ENCODE measurements around the gene NPEPL1.
"Not testable (repeated sequence)": the region's sequence is repeated elsewhere in the genome, so short reads cannot be mapped to it uniquely, and the experiment has no call there.

The NPEPL1 gene

DNA sequence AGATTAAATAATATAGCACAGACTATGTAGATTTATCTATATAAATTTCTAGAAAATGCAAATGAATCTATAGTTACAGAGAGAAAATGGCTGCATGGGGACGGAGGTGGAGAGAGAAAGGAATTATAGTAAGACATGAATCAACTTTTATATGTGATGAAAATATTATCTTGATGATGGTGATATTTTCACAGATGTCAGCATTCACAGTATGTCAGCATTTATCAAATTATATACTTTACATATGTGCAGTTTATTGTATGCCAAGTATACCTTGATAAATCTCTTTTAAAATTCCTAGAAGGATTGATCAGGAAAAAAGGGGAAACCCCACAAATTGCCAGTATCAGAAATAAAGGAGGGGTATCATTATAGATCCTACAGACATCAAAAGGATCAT is 44.6 kb downstream of the NPEPL1 start:
- no peaks in the 10 kb centered on the region for H3K4me1 Mint-ChIP-seq (ENCODE audit: low read depth)
- peaks cover 45% of the 10 kb centered on the region for H3K27me3 Mint-ChIP-seq
- H3K9me3 Mint-ChIP-seq, result no peaks in the 10 kb centered on the region
- no peak for DNase-seq
- H3K36me3 Mint-ChIP-seq (ENCODE audit: low read depth), result no peaks in the 10 kb centered on the region
- no peak overlapping the region for H3K27ac Mint-ChIP-seq
- no peak overlapping the region for H3K4me3 Mint-ChIP-seq

DNA sequence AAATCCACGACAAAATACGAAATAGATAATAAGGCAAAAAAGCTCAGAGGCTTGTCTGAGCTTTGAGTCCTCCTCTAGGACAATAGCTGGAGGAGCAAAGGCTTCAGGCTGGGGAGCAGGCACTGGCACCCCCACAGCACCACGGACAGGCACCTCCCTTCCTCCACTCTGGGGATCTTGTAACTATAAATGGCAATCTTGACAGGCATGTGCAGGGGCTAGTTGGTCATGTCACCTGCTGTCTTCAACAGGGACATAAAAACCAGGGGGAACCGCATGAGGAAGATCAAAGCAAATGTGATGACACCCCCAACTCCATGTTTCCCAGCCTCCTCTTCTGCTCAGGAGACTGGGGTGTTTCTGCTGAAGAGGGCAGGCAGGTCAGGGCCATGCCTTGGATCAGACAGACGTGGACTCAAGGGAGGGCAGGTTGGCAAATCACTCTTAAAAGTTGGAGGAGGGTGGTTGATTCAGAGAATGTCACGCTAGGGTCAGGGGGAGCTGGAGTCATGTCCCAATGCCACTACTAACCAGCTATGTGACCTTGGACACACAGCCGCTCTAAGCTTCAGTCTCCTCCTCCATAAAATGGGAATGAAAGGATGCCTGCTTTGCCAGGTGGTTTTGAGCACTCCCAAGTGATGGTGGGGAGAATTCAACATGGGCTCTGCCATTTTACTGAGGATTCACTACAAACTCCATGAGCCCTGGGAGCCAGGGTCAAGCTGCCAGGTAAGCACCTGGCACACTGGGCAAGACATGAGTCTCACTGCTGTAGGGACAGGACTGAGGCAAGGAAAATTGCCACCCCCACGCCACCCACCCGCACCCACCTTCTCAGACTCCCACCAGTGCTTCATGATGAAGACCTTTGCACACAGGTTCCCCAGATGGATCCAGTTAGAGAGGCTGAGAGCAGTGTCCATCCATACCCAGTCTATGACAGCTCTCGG is 48.0 kb downstream of the NPEPL1 start:
- peaks cover 46% of the 10 kb centered on the region for H3K27me3 Mint-ChIP-seq
- no peaks in the 10 kb centered on the region for H3K9me3 Mint-ChIP-seq
- no peaks in the 10 kb centered on the region for H3K36me3 Mint-ChIP-seq (ENCODE audit: low read depth)
- no peak overlapping the region for H3K4me3 Mint-ChIP-seq
- H3K4me1 Mint-ChIP-seq (ENCODE audit: low read depth), result no peaks in the 10 kb centered on the region
- DNase-seq, result no peak
- no peak overlapping the region for H3K27ac Mint-ChIP-seq

DNA sequence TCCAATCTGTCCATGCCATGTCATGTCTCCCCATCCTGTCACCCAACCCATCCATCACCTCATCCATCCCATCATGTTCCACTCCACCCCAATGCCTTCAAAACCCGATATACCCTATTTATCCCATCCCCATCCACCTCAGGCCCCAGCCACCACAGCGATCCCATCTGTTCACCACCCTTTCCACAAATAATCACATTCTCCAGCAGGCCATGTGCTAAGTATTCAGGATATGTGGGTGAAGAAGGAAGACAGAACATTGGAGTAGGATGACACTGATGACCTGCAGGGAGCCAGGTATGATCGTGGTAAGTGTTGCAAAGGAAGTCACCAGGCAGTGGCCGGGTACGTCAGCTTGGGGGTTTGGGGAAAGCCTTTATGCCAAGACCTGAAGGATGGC is 48.8 kb downstream of the NPEPL1 start:
- Mint-ChIP-seq H3K27me3 (peaks cover 50% of the 10 kb centered on the region), H3K4me1 (ENCODE audit: low read depth) (no peaks in the 10 kb centered on the region), H3K9me3 (no peaks in the 10 kb centered on the region), H3K27ac (no peak overlapping the region), H3K36me3 (ENCODE audit: low read depth) (no peaks in the 10 kb centered on the region), H3K4me3 (no peak overlapping the region)
- DNase-seq, result no peak

DNA sequence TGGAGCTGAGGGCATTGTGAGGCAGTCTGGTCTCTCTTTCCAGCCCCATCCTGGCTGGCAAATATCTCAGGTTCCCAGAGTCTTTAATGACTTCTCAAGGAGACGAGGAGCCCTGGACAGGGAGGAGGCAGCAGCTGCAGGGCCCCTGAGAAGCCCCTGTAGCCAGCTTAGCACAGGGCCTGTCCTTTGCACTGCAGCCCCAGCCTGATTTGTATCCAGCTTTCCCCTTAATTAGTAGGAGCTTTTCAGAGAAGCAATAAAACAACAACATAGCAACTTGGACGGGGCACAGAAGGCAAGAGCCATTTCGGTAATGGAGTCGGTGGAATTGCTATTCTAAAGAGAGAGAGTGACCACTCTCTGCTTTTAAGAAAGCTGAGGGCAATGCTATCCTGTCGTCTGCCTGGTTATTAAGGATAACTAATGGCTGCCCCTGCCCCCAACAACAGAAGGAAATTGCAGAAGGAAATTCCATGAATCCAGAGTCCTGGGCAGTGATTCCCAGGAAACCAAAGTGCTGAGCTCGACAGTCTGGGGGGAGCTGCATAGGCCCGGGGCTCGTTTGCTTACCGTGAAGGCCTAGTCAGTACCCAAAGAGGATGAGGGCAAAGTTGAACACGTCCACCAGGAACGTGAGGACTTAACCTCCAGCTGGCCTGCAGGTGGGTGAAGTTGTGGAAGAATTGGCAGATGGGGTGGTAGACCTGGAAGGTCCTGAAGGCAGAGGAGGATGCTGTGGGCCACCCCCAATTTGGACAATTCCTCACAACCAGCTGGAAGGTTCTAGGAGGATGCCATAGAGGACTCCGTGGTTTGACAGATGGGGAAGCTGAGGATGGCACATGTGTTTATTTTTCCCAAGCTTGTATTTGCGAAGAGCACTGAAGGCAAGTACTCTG is 50.3 kb downstream of the NPEPL1 start:
- no peaks in the 10 kb centered on the region for H3K4me1 Mint-ChIP-seq (ENCODE audit: low read depth)
- H3K9me3 Mint-ChIP-seq, result no peaks in the 10 kb centered on the region
- DNase-seq, result no peak
- no peaks in the 10 kb centered on the region for H3K36me3 Mint-ChIP-seq (ENCODE audit: low read depth)
- H3K4me3 Mint-ChIP-seq, result no peak overlapping the region
- H3K27me3 Mint-ChIP-seq, result peaks cover 56% of the 10 kb centered on the region
- no peak overlapping the region for H3K27ac Mint-ChIP-seq

DNA sequence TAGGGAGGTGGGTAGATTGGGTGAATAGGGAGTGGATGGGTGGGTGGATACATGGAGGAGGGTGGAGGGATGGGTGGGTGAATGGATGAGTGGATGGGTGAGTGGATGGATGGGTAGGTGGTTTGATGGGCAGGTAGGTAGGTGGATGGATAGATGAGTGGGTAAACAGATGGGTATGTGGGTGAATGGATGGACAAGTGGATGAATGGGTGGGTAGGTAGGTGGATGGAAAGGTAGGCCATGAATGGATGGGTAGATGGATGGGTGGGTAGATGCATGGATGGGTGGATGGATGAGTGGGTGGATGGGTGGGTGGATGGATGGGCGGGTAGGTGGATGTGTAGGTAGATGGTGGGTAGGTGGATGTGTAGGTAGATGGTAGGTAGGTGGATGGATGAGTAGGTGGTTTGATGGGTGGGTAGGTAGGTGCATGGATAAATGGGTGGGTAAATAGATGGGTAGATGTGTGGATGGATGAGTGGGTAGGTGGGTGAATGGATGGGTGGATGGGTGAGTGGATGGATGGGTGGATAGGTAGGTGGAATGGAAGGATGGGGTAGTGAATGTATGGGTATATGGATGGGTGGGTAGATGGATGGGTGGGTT is 51.4 kb downstream of the NPEPL1 start:
- H3K27me3 Mint-ChIP-seq, result peaks cover 57% of the 10 kb centered on the region
- H3K4me1 Mint-ChIP-seq (ENCODE audit: low read depth), result no peaks in the 10 kb centered on the region
- no peaks in the 10 kb centered on the region for H3K36me3 Mint-ChIP-seq (ENCODE audit: low read depth)
- H3K9me3 Mint-ChIP-seq, result no peaks in the 10 kb centered on the region
- H3K27ac Mint-ChIP-seq, result no peak overlapping the region
- no peak for DNase-seq
- no peak overlapping the region for H3K4me3 Mint-ChIP-seq

DNA sequence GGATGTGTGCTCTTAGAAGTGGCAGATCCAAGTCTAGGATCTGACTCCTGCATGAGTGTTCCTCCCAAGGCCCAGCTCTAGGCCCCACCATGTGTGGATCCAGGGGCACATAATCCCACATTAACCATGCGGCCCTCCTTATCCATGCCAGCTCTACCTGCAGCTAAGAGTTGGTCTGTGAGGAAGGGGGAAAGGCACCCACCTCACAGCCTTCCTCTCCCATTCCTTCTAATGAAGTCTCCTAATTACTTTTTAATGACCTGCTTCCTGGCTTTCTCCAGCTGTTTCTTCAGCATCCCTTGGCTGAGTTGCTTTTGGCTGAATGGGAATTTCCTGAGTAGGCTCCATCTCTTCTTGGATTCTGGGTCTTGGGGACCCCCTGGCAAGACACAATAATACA is 52.2 kb downstream of the NPEPL1 start:
- Mint-ChIP-seq H3K36me3 (ENCODE audit: low read depth) (no peaks in the 10 kb centered on the region), H3K4me1 (ENCODE audit: low read depth) (no peaks in the 10 kb centered on the region), H3K4me3 (no peak overlapping the region), H3K9me3 (no peaks in the 10 kb centered on the region), H3K27ac (no peak overlapping the region), H3K27me3 (peaks cover 55% of the 10 kb centered on the region)
- DNase-seq, result no peak

DNA sequence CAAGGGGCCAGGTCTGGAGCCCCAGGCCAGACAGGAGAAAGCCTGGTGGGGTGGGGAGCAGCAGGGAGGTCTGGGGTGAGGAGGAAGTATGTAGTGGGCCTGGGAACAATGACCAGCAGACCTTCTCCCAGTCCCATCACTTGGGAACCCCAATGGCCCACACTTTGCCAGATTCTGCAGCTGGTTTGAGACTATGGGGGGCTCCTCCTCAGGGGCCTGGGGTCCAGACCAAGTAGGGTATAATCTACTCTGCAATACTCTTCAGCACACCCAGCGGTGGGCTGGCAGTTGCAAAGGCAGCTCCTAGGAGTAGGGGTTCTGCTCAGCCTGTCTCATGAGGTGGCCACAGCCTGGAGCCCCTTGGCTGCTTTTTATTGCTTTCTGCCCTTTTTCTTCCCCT is 52.8 kb downstream of the NPEPL1 start:
- no peak overlapping the region for H3K4me3 Mint-ChIP-seq
- H3K36me3 Mint-ChIP-seq (ENCODE audit: low read depth), result no peaks in the 10 kb centered on the region
- peaks cover 57% of the 10 kb centered on the region for H3K27me3 Mint-ChIP-seq
- no peaks in the 10 kb centered on the region for H3K4me1 Mint-ChIP-seq (ENCODE audit: low read depth)
- DNase-seq, result no peak
- H3K9me3 Mint-ChIP-seq, result no peaks in the 10 kb centered on the region
- H3K27ac Mint-ChIP-seq, result no peak overlapping the region

DNA sequence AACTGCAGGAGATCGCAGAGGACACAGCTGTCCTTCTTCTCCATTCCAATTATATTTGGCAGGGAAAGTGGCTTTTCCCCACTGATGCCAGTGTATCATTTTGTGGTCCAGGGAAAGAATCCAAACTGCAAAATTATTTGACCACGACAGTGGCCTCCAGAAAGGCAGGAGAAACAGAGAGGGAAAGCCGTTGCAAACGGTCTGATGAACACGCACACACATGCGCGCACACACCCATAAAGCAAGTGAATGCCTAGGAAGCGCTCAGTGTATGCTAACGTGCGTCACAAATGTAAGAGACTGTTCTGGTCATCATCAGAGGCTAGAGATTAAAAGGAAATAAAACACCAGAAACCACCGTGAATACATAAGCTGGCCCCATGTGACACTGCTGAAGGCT is 54.0 kb downstream of the NPEPL1 start:
- H3K4me3 Mint-ChIP-seq, result no peak overlapping the region
- peaks cover 55% of the 10 kb centered on the region for H3K27me3 Mint-ChIP-seq
- no peaks in the 10 kb centered on the region for H3K4me1 Mint-ChIP-seq (ENCODE audit: low read depth)

DNA sequence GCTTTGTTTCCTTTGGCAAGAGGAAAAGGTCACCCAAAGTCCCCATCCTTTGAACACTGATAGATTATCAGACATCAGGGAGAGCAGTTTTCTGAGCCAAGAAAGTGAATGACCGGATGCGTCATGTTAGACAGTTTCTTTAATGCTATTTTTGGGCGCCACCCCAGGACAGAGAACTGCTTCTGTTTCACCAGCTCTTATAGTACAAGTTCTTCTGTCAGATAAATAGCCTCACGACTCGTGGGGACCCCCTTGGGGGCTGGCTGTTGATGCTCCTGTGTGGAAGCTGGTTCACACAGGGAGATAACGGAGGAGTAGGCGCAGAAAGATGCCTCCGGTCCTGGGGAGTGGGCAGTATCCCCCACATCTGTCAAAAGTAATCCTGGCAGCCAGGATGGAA is 54.6 kb downstream of the NPEPL1 start:
- H3K9me3 Mint-ChIP-seq, result no peaks in the 10 kb centered on the region
- no peak overlapping the region for H3K27ac Mint-ChIP-seq
- no peaks in the 10 kb centered on the region for H3K36me3 Mint-ChIP-seq (ENCODE audit: low read depth)
- H3K4me1 Mint-ChIP-seq (ENCODE audit: low read depth), result no peaks in the 10 kb centered on the region
- no peak overlapping the region for H3K4me3 Mint-ChIP-seq
- DNase-seq, result no peak
- peaks cover 58% of the 10 kb centered on the region for H3K27me3 Mint-ChIP-seq

More for the DNA sequence above, 54.0 kb downstream of the NPEPL1 start:
- no peaks in the 10 kb centered on the region for H3K36me3 Mint-ChIP-seq (ENCODE audit: low read depth)
- DNase-seq, result no peak
- no peak overlapping the region for H3K27ac Mint-ChIP-seq
- H3K9me3 Mint-ChIP-seq, result no peaks in the 10 kb centered on the region

DNA sequence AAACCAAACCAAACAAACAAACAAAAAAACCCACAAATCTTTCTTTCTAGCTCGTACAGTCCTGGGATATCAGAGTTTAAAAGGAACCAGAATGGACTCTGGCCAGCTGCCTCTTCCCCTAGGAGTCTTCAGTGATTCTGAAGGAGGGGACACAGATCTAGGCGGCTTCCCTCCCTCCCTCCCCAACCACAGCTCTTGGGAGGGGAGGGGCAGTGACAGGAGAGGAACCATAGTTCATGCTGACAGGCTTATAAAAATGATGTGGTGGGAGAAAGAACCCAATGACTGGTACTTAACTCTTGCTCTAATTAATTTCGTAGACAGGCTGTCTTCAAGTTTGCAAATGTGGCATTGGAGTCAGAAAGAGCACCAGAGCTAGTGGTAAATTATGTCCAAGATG is 56.0 kb downstream of the NPEPL1 start:
- no peaks in the 10 kb centered on the region for H3K36me3 Mint-ChIP-seq (ENCODE audit: low read depth)

DNA sequence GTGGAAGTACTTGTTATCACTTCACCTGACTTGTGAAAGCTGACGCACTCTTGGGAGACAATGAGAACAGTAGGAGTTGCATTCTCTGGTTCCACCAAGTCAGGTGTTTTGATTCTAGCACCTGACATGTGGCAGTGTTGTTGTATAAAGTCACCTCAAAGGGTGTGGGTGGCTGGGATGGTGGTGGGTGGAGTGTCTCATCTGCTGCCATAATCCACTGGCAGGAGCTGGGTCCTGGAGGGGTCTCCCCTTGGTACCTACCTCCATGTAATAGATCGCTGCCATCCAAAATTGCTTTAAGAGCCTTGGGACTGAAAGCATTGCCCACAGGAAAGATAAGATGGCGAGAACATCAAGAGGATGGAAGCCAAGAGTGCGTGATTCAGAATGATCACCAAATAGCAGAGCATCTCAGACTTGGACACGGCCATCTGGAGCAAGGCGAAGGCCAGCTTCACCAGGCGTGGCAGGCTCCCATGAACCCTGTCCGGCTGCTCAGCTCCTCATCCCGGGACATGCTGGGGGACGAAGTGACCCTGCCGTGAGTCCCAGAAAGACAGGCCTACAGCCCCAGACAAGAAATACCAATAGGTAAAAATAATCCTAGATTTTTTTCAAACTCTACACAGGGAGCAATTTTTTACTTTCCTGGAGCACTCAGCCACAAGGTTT is 56.6 kb downstream of the NPEPL1 start:
- Mint-ChIP-seq H3K4me3 (no peak overlapping the region), H3K27ac (no peak overlapping the region), H3K27me3 (peaks cover 53% of the 10 kb centered on the region), H3K36me3 (ENCODE audit: low read depth) (no peaks in the 10 kb centered on the region), H3K4me1 (ENCODE audit: low read depth) (no peaks in the 10 kb centered on the region), H3K9me3 (no peaks in the 10 kb centered on the region)
- no peak for DNase-seq

More for the DNA sequence above, 56.0 kb downstream of the NPEPL1 start:
- no peak overlapping the region for H3K4me3 Mint-ChIP-seq
- H3K27ac Mint-ChIP-seq, result no peak overlapping the region
- H3K9me3 Mint-ChIP-seq, result no peaks in the 10 kb centered on the region
- H3K4me1 Mint-ChIP-seq (ENCODE audit: low read depth), result no peaks in the 10 kb centered on the region
- peaks cover 50% of the 10 kb centered on the region for H3K27me3 Mint-ChIP-seq
- DNase-seq, result no peak

DNA sequence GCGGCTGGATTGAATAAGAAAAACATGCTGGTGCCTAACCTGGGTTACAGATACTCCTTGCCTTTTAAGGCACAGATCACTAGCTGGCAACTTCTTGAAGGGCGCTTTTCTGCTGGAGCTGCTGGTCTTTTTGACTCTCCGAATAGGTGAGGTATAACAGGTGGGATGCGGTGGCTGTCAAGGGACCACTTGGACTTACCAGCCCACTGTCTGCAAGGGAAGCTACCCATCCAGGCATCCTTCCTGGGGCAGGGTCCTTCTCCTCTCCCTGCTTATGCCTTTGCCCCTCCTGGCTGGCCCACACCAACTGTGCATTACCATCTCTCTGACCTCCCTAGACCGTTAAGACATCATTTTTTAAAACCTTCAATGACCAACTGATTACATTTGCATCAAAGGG is 57.4 kb downstream of the NPEPL1 start:
- no peak for DNase-seq
- no peaks in the 10 kb centered on the region for H3K4me1 Mint-ChIP-seq (ENCODE audit: low read depth)
- H3K27ac Mint-ChIP-seq, result no peak overlapping the region
- no peaks in the 10 kb centered on the region for H3K9me3 Mint-ChIP-seq
- H3K36me3 Mint-ChIP-seq (ENCODE audit: low read depth), result no peaks in the 10 kb centered on the region
- H3K4me3 Mint-ChIP-seq, result no peak overlapping the region
- peaks cover 53% of the 10 kb centered on the region for H3K27me3 Mint-ChIP-seq

DNA sequence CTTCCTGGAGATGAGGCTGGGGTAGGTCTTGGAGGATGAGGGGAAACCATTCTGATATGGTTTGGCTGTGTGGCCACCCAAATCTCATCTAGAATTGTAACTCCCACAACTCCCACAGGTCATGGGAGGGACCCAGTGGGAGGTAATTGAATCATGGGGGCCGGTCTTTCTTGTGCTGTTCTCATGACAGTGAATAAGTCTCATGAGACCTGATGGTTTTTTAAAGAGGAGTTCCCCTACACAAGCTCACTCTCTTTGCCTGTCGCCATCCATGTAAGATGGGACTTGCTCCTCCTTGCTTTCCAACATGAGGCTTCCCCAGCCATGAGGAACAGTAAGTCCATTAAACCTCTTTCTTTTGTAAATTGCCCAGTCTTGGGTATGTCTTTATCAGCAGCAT is 58.1 kb downstream of the NPEPL1 start:
- H3K27me3 Mint-ChIP-seq, result peaks cover 55% of the 10 kb centered on the region
- not testable (repeated sequence) for H3K9me3 Mint-ChIP-seq; H3K36me3 Mint-ChIP-seq (ENCODE audit: low read depth); H3K27ac Mint-ChIP-seq; DNase-seq; H3K4me3 Mint-ChIP-seq; H3K4me1 Mint-ChIP-seq (ENCODE audit: low read depth)

DNA sequence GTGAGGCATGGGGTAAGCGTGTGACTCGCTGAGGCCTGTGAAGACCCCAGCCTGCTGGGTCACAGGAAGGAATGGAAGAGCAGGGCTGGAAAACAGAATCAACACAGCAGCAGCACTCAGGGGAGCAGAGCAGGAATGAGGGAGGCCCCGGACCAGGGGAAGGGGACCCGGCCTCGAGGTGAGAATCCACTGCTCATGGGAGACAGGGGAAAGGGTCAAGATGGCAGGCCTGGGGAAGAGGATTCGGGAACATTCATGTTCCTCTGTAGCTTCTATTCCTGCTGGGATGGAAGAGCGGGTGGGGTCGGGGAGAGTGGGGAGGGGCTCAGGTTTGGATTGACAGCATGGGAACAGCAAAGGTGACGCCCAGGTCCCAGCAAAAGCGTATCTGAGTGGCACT is 59.4 kb downstream of the NPEPL1 start:
- Mint-ChIP-seq H3K36me3 (ENCODE audit: low read depth) (no peaks in the 10 kb centered on the region), H3K4me3 (no peak overlapping the region), H3K4me1 (ENCODE audit: low read depth) (no peaks in the 10 kb centered on the region), H3K9me3 (no peaks in the 10 kb centered on the region), H3K27ac (no peak overlapping the region), H3K27me3 (peaks cover 53% of the 10 kb centered on the region)
- DNase-seq, result no peak

Data from activated T-cell treated with anti-CD3 and anti-CD28 coated beads, Interleukin-2, amount 50 U/mL, for 24 hours (primary cell).